GM23338 (cell line): ENCODE measurements around the gene AFF3. TPM values are rescaled to one million over a fixed set of nuclear protein-coding genes. Genes with fewer than 3 reads are reported as not detected.

ENCODE experiments used
- ATAC-seq: fragments of 200-7000 bp; cut with Tn5 transposase; 3 replicates; pipeline ENCODE4 v1.9.1; 2020
- DNase-seq: peaks from one replicate; pipeline ENCODE4 v3.0.0-alpha.2; 2015; ENCODE audit warnings: low spot score
- H2AFZ ChIP-seq: fragments of 200-600 bp; sonication (generic); 2 replicates; pipeline ENCODE4 v1.8.0; 2016; ENCODE audit warnings: antibody characterized with exemption, mild to moderate bottlenecking, moderate library complexity
- H3F3A ChIP-seq: fragments of 200-600 bp; sonication (generic); replicated peaks from 2 replicates; pipeline ENCODE4 v1.8.0; 2017; ENCODE audit warnings: antibody characterized with exemption, mixed run types, low read depth
- H3K27ac ChIP-seq: fragments of 200-600 bp; sonication (generic); 2 replicates; pipeline ENCODE4 v1.6.1; 2016; ENCODE audit warnings: low read depth
- H3K27me3 ChIP-seq: fragments of 200-600 bp; sonication (generic); 2 replicates; pipeline ENCODE4 v1.8.0; 2016; ENCODE audit warnings: mild to moderate bottlenecking, mixed run types, moderate library complexity; ENCODE audit not compliant: insufficient read depth
- H3K36me3 ChIP-seq: fragments of 200-600 bp; sonication (generic); 2 replicates; pipeline ENCODE4 v1.8.0; 2016; ENCODE audit warnings: mild to moderate bottlenecking; ENCODE audit not compliant: insufficient read depth
- H3K4me1 ChIP-seq: fragments of 200-600 bp; sonication (generic); 2 replicates; pipeline ENCODE4 v1.8.0; 2016; ENCODE audit warnings: mild to moderate bottlenecking, moderate library complexity; ENCODE audit not compliant: insufficient read depth
- H3K4me2 ChIP-seq: fragments of 200-600 bp; sonication (generic); 2 replicates; pipeline ENCODE4 v1.7.1; 2017; ENCODE audit warnings: mixed run types
- H3K4me3 ChIP-seq: fragments of 200-600 bp; sonication (generic); 2 replicates; pipeline ENCODE4 v1.6.1; 2016; ENCODE audit warnings: mixed run types
- H3K79me2 ChIP-seq: fragments of 200-600 bp; sonication (generic); replicated peaks from 2 replicates; pipeline ENCODE4 v1.8.0; 2017; ENCODE audit warnings: mild to moderate bottlenecking; ENCODE audit not compliant: insufficient read depth
- H3K9me2 ChIP-seq: fragments of 200-600 bp; sonication (generic); 2 replicates; pipeline ENCODE4 v1.8.0; 2017; ENCODE audit not compliant: insufficient read depth
- H4K20me1 ChIP-seq: fragments of 200-600 bp; sonication (generic); replicated peaks from 2 replicates; pipeline ENCODE4 v1.8.0; 2017; ENCODE audit warnings: mild to moderate bottlenecking; ENCODE audit not compliant: insufficient read depth
- H3K27ac Mint-ChIP-seq: 2 replicates; pipeline ENCODE4 v1.8.0; 2020; ENCODE audit warnings: inconsistent platforms, mild to moderate bottlenecking, moderate library complexity, mixed read lengths
- H3K27me3 Mint-ChIP-seq: 3 replicates; pipeline ENCODE4 v1.8.0; 2022; ENCODE audit warnings: low read depth, mild to moderate bottlenecking, moderate library complexity, mixed read lengths, inconsistent platforms; ENCODE audit not compliant: insufficient read depth, poor library complexity
- H3K36me3 Mint-ChIP-seq: 3 replicates; pipeline ENCODE4 v1.8.0; 2021; ENCODE audit warnings: low read depth, mild to moderate bottlenecking, inconsistent platforms, moderate library complexity, mixed read lengths
- H3K4me1 Mint-ChIP-seq: 3 replicates; pipeline ENCODE4 v1.8.0; 2020; ENCODE audit warnings: mild to moderate bottlenecking, inconsistent platforms, mixed read lengths
- H3K4me3 Mint-ChIP-seq: 3 replicates; pipeline ENCODE4 v1.8.0; 2021; ENCODE audit warnings: moderate library complexity, mild to moderate bottlenecking, inconsistent platforms, mixed read lengths
- H3K9me3 Mint-ChIP-seq: 3 replicates; pipeline ENCODE4 v1.8.0; 2020; ENCODE audit warnings: moderate library complexity, mild to moderate bottlenecking, inconsistent platforms, mixed read lengths
- CREB1 ChIP-seq: fragments of 250-450 bp; sonication (Bioruptor Pico); IDR thresholded peaks from 2 replicates; pipeline ENCODE4 v1.5.0; 2020; ENCODE audit warnings: low read depth, mild to moderate bottlenecking, moderate library complexity
- CTCF ChIP-seq, 2 experiments: fragments of 200-600 bp in 1 of 2; sonication (generic) in 1 of 2; conservative IDR thresholded peaks; 2 replicates each; pipeline versions ENCODE4 v1.5.1 to v1.6.1; 2016 to 2017; ENCODE audit warnings: antibody characterized with exemption in 2 of 2, low read depth in 2 of 2, mild to moderate bottlenecking in 2 of 2, moderate library complexity in 1 of 2
- ETS1 ChIP-seq: IDR thresholded peaks from 2 replicates; pipeline ENCODE4 v1.6.1; 2016; ENCODE audit warnings: antibody characterized with exemption
- EZH2 ChIP-seq: fragments of 200-600 bp; sonication (generic); IDR thresholded peaks from one replicate; pipeline ENCODE4 v1.8.0; 2017; ENCODE audit warnings: antibody characterized with exemption, mild to moderate bottlenecking, low read depth; ENCODE audit not compliant: unreplicated experiment
- EZH2phosphoT487 ChIP-seq: fragments of 200-600 bp; sonication (generic); IDR thresholded peaks from one replicate; pipeline ENCODE4 v1.8.1; 2018; ENCODE audit warnings: antibody characterized with exemption; ENCODE audit not compliant: unreplicated experiment
- JUNB ChIP-seq: IDR thresholded peaks from one replicate; pipeline ENCODE4 v1.6.1; 2016; ENCODE audit warnings: antibody characterized with exemption; ENCODE audit not compliant: unreplicated experiment
- NANOG ChIP-seq: IDR thresholded peaks from 2 replicates; pipeline ENCODE4 v1.6.1; 2016; ENCODE audit warnings: antibody characterized with exemption, borderline replicate concordance
- POLR2AphosphoS5 ChIP-seq: IDR thresholded peaks from 2 replicates; pipeline ENCODE4 v1.6.1; 2016; ENCODE audit warnings: antibody characterized with exemption, low read depth
- REST ChIP-seq: IDR thresholded peaks from one replicate; pipeline ENCODE4 v1.6.1; 2018; ENCODE audit warnings: antibody characterized with exemption; ENCODE audit not compliant: unreplicated experiment
- STAT1 ChIP-seq: IDR thresholded peaks from one replicate; pipeline ENCODE4 v1.6.1; 2016; ENCODE audit warnings: antibody characterized with exemption; ENCODE audit not compliant: unreplicated experiment
- ZNF114 ChIP-seq: fragments of 250-450 bp; sonication (Bioruptor Pico); IDR thresholded peaks from 2 replicates; pipeline ENCODE4 v1.5.0; 2020; ENCODE audit warnings: mild to moderate bottlenecking, moderate library complexity
- ZNF331 ChIP-seq: fragments of 250-450 bp; sonication (Bioruptor Pico); IDR thresholded peaks from 2 replicates; pipeline ENCODE4 v1.5.0; 2020; ENCODE audit warnings: low read depth, mild to moderate bottlenecking, moderate library complexity
- ZNF462 ChIP-seq: fragments of 250-450 bp; sonication (Bioruptor Pico); IDR thresholded peaks from 2 replicates; pipeline ENCODE4 v1.5.0; 2020; ENCODE audit warnings: mild to moderate bottlenecking, moderate library complexity
- polyA plus RNA-seq: library from polyadenylated mRNA; unstranded; fragments of >200 nt; fragmentation: Nextera tagmentation; extraction: Ambion mirVana; gene quantifications from 2 replicates; pipeline ENCODE4 v1.2.1, GENCODE V29; 2016
- total RNA-seq: library from RNA; depleted of rRNA; stranded (reverse); fragments of >200 nt; shearing (Covaris generic); gene quantifications from 2 replicates; pipeline ENCODE4 v1.2.3, GENCODE V29; 2014

The AFF3 gene
- total and polyA plus RNA-seq, 2 experiments from 2014 or later: 0.73 to 1.4 TPM

DNA sequence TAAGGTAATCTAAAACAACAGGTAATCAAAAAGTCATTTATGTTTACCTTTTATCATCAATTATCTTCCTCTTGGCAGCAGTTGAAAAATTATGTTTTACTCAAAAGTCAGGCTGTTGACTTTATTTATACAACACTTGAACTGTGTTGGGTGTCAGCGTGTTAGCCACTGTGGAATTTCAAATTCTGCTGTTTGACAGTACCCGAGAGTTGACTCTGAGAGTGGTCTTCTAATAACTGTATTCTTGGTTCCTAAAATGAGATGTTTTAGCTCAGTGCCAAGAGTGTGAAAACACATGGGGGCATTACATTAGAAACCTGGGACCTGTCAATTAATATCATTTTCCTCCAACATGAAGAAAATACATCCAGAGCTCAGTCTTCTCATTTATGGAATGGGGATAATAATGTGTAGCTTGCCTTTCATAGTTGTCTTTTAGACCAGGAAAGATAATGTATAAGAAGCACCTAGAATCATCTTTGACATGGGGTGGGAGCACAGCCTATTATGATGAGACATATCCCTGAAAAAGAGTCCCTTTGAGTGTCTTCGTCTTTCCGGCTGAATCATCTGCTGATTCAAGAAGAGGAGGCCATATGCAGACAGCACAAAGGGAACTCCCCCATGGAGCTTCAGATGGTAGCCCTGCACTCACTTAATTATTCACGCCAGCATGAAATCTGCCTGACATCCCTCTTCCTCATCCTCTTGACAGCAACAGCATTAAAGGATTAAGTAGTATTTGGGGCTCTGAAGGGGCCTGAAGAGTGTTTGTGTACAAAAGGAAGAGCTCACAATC, 89.1 kb downstream of the AFF3 start:
- Mint-ChIP-seq H3K27me3 (peaks cover 3% of the 10 kb centered on the region), H3K4me1 (0 out of 3 replicates have a peak, but pooled peaks cover 8% of the 10 kb centered on the region), H3K4me3 (no peak overlapping the region), H3K27ac (no peak overlapping the region), H3K36me3 (no peaks in the 10 kb centered on the region), H3K9me3 (no peaks in the 10 kb centered on the region)
- TF ChIP-seq ZNF331 (no peak), ZNF462 (CRISPR knock-in tag) (no peak), NANOG (no peak), CTCF (conservative IDR thresholded peaks at IDR 0.05; ENCODE audit: low read depth in 2 of 2) (no peak), EZH2phosphoT487 (no peak), ETS1 (no peak), ZNF114 (CRISPR knock-in tag) (no peak), JUNB (no peak), EZH2 (no peak), STAT1 (no peak), REST (no peak), CREB1 (CRISPR knock-in tag) (no peak), POLR2AphosphoS5 (no peak)
- H2AFZ ChIP-seq: no peak overlapping the region
- H3K27me3 ChIP-seq: no peaks in the 10 kb centered on the region
- H4K20me1 ChIP-seq: no peaks in the 10 kb centered on the region
- DNase-seq (no peak), ATAC-seq (no peak)
- H3K79me2 ChIP-seq: no peaks in the 10 kb centered on the region
- H3K4me2 ChIP-seq: no peak overlapping the region
- H3K9me2 ChIP-seq: no peaks in the 10 kb centered on the region; the same call in 1 of the 2 replicates
- H3K4me3 ChIP-seq: no peak overlapping the region
- no peaks in the 10 kb centered on the region for H3F3A ChIP-seq
- no peaks in the 10 kb centered on the region for H3K36me3 ChIP-seq
- no peaks in the 10 kb centered on the region for H3K4me1 ChIP-seq
- no peak overlapping the region for H3K27ac ChIP-seq
